Activated naive CD4-positive, alpha-beta T cell treated with anti-CD3 and anti-CD28 coated beads, Interleukin-2, amount 50 U/mL, for 72 hours (primary cell): ENCODE results near the gene CAMTA1. TPM values are rescaled to one million over a fixed set of nuclear protein-coding genes. Genes with fewer than 3 reads are reported as not detected.
A peak's percentile ranks its signal among the peaks of the same experiment; 100 is the strongest.

Experiments
- ATAC-seq, 2 donors: fragments of 150-1000 bp; cut with Tn5 transposase; 2 replicates each; pipeline ENCODE4 v1.10.0; 2021; ENCODE audit warnings: mild to moderate bottlenecking in 2 of 2, moderate library complexity in 2 of 2
- DNase-seq, 2 donors: peaks; one replicate each; pipeline ENCODE4 v3.0.0; 2021 to 2022; ENCODE audit warnings: low spot score in 2 of 2
- H3K27ac Mint-ChIP-seq, 2 donors: one replicate each; pipeline ENCODE4 v1.8.0; 2022; ENCODE audit warnings: mild to moderate bottlenecking in 2 of 2, mixed read lengths in 2 of 2
- H3K36me3 Mint-ChIP-seq, 2 donors: one replicate each; pipeline ENCODE4 v1.8.0; 2022; ENCODE audit warnings: mixed read lengths in 2 of 2
- H3K9me3 Mint-ChIP-seq, 2 donors: one replicate each; pipeline ENCODE4 v1.8.0; 2022; ENCODE audit warnings: mixed read lengths in 2 of 2
- total RNA-seq, 2 donors: library from RNA; stranded (reverse); gene quantifications; one replicate each; pipeline ENCODE4 v1.2.3, GENCODE V29; 2022

The CAMTA1 gene
- total RNA-seq, 2 donors from 2014 or later: 50.4 to 76.4 TPM

DNA sequence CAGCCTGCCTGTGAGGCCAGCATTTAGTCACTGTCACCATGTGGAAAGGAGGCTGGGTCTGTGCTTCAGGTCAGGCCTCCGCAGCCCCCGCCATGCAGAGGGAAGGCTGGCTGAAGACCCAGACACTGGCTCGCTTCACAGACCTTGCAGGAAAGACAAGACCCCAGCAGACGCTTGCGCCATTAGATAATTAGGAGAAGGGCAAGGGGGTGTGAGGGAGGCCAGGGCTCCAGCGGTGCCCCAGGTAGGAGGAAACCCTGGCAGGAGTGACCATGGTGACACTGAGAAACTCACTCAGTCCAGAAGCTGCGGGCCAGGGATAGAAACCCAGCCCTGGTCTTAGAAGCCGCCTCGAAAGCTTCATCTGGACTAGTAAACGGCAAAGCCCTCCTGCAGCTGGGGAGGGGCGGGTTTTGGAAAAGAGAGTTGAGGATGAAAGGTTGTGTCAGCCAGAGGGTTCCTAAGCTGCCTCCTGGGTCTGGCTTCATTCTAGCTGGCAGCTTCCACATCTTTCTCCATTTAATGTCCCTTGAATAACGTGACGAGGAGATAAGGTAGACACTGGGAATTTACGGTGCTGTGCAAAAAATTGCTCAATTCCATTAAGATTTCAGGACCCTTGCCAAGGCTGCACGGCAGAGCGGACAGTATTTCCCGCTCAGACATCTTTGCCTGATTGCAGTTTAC is 691.8 kb downstream of the CAMTA1 start:
- DNase-seq (no peak), ATAC-seq (no peak)
- Mint-ChIP-seq H3K27ac (no peak overlapping the region), H3K9me3 (no peaks in the 10 kb centered on the region), H3K36me3 (no peaks in the 10 kb centered on the region)

DNA sequence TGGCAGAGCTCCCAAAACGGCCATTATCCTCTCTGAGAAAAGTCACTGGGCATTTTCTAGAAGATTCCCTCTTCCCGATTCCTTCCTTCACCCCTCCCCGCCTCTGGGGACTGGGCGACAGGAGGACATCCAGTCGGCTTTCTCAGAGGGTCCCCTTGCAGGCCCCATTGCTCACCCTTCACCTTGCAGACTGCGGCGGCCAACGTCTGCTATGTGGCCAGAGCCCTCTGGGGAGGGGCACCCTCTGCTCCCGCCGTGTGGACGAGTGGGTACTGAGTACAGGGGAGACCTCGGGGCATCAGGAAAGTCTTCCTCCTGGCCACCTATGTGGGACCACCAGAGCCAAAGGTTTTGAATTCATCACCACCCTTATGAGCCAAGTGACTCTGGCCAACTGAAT is 692.3 kb downstream of the CAMTA1 start:
- ATAC-seq: no peak

DNA sequence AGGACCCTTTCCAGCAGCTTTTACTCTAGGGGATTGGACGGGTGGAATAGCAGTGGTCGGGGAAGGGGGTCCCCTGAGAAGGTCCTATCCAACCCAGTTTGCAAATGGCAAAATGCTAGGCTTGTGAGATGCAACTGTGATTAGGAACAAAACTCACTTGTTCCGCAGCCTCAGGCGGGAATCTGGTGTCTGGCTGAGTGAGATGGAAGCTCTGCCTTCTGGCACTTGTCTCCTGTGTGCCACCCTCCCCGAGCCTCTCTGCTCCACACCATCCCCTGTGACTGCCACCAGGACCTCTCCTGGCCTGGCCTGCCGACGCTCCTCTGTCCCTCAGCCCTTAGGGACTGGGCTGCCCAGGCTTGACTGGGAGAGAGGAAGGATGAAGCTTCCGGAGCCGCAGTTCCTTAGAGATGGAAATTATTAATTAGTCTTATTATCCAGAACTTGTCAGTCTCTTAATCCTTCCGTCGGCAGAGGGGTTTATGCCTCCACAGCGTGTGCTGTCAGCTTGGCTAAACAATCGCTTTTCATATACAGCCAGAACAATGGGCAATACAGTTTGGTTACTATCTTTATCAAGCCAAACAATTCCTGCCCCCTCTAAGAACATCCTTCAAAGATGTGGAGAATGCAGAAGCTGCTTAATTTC is 693.0 kb downstream of the CAMTA1 start:
- Mint-ChIP-seq H3K27ac (no peak overlapping the region), H3K36me3 (no peaks in the 10 kb centered on the region), H3K9me3 (no peaks in the 10 kb centered on the region)
- no peak for DNase-seq
- no peak for ATAC-seq

More for the DNA sequence above, 692.3 kb downstream of the CAMTA1 start:
- Mint-ChIP-seq H3K27ac (no peak overlapping the region), H3K9me3 (no peaks in the 10 kb centered on the region), H3K36me3 (no peaks in the 10 kb centered on the region)
- no peak for DNase-seq

GRCh38 chr1:7478809-7479499 is 693.7 kb downstream of the CAMTA1 start:
- ATAC-seq (no peak), DNase-seq (no peak)
- H3K9me3 Mint-ChIP-seq: no peaks in the 10 kb centered on the region
- H3K36me3 Mint-ChIP-seq: no peaks in the 10 kb centered on the region
- no peak overlapping the region for H3K27ac Mint-ChIP-seq

- no peak overlapping the region for H3K27ac Mint-ChIP-seq
- ATAC-seq (no peak), DNase-seq (no peak)
- no peaks in the 10 kb centered on the region for H3K36me3 Mint-ChIP-seq
- H3K9me3 Mint-ChIP-seq: no peaks in the 10 kb centered on the region
Observed at GRCh38 chr1:7479571-7479970, 694.3 kb downstream of the CAMTA1 start.

GRCh38 chr1:7481194-7481593 is 695.9 kb downstream of the CAMTA1 start:
- Mint-ChIP-seq H3K36me3 (no peaks in the 10 kb centered on the region), H3K27ac (no peak overlapping the region), H3K9me3 (no peaks in the 10 kb centered on the region)
- ATAC-seq (no peak), DNase-seq (no peak)

- DNase-seq: no peak
- Mint-ChIP-seq H3K36me3 (no peaks in the 10 kb centered on the region), H3K27ac (no peak overlapping the region), H3K9me3 (no peaks in the 10 kb centered on the region)
- no peak for ATAC-seq
Observed at GRCh38 chr1:7482077-7482476, 696.8 kb downstream of the CAMTA1 start.

DNA sequence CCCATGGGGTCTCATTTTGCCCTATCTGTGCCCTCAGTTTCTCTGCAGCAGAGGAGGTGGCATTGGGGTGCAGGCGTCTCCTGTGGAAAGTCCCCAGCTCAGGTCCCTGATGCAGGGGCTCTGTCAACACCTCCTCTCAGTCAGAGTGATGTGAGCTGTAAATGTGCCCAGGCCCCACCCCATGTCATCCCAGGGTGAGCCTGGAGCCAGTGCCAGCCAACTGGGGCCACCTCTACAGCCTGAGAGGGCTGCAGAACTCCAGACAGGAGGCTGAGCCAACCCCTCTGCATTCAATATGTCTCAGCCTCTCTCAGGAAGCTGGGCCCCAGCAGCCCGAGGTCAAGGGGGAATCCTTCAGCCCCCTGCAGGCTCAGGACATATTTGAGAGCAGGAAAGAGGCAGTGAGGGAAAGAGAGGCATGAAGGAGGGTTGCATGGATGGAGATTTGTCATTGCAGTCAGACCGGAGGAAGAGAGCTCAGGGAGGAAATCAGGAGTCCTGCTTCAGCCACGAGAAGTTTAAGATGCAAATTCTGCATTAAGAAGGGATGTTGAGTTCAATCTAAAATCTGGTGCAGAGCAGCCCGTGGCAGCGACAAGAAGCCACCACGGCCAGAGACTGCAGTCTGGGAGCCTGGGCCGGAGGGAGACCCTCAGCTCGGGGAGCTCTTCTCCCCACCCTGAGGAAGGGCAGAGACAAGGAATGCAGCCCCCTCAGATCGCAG is 697.7 kb downstream of the CAMTA1 start:
- ATAC-seq (no peak), DNase-seq (no peak)
- Mint-ChIP-seq H3K36me3 (no peaks in the 10 kb centered on the region), H3K27ac (no peak overlapping the region), H3K9me3 (no peaks in the 10 kb centered on the region)

GRCh38 chr1:7483634-7484383 is 698.6 kb downstream of the CAMTA1 start:
- no peaks in the 10 kb centered on the region for H3K36me3 Mint-ChIP-seq
- no peaks in the 10 kb centered on the region for H3K9me3 Mint-ChIP-seq
- DNase-seq (no peak), ATAC-seq (no peak)
- H3K27ac Mint-ChIP-seq: no peak overlapping the region

- no peak for ATAC-seq
- no peak overlapping the region for H3K27ac Mint-ChIP-seq
- no peaks in the 10 kb centered on the region for H3K9me3 Mint-ChIP-seq
- H3K36me3 Mint-ChIP-seq: no peaks in the 10 kb centered on the region
- no peak for DNase-seq
Observed at GRCh38 chr1:7485086-7485780, 700.0 kb downstream of the CAMTA1 start.

GRCh38 chr1:7485826-7486225 is 700.6 kb downstream of the CAMTA1 start:
- Mint-ChIP-seq H3K27ac (no peak overlapping the region), H3K36me3 (no peaks in the 10 kb centered on the region), H3K9me3 (no peaks in the 10 kb centered on the region)
- ATAC-seq: no peak
- DNase-seq: no peak

DNA sequence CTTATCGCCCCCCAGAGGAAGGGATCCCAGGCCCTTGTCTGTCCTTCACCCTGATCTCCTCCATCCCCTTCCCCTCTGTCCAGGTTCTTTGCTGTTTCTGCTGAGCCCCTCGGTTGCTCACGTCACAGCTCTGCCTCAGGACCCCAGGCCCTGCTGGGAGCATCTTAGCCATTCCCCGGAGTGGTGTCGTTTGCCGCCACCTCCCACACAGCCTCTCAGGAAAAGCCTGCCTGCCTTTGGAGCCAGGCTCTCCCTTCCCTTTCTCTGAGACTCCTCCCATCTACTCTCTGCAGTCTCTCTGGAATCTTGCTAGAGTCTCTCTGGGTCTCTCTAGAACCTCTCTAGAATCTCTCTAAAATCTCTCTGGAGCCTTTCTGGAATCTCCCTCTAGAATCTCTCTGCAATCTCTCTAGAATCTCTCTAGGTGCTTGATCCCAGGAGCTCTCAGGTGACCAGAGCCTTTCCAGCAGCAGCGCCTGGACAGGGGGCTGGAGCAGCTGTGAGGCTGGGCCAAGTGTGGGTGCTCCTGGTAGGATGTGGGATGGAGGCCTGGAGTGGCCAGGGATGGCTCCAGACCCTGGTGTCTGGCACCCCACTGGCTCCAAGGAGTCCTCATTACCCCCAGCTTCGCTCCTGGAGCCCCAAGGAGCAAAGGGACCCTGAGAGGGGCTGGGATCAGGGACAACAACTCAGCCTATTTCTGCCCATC is 702.7 kb downstream of the CAMTA1 start:
- Mint-ChIP-seq H3K36me3 (no peaks in the 10 kb centered on the region), H3K9me3 (peaks cover 1 to 5% of the 10 kb centered on the region in 2 donors), H3K27ac (peak overlapping the region in 1 of 2 donors; percentile 50)
- ATAC-seq (no peak), DNase-seq (no peak)

DNA sequence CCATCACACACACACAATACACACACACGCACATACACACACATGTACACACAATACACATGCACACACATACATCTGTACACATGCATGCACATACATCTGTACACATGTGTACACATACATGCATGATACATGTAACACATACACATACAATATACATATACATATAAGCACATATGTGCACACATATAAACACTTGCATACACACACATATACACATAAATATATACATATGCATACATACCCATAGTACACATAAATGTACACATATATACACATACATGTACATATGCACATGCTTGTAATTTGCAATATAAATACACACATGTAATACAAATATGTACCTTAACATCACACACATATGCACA is 703.2 kb downstream of the CAMTA1 start:
- Mint-ChIP-seq H3K9me3 (peaks cover 6 to 10% of the 10 kb centered on the region in 2 donors), H3K27ac (no peak overlapping the region), H3K36me3 (no peaks in the 10 kb centered on the region)
- DNase-seq (no peak), ATAC-seq (no peak)

GRCh38 chr1:7489586-7489985 is 704.3 kb downstream of the CAMTA1 start:
- ATAC-seq (no peak), DNase-seq (no peak)
- no peaks in the 10 kb centered on the region for H3K36me3 Mint-ChIP-seq
- H3K9me3 Mint-ChIP-seq: peaks cover 6 to 11% of the 10 kb centered on the region in 2 donors
- no peak overlapping the region for H3K27ac Mint-ChIP-seq

- Mint-ChIP-seq H3K36me3 (no peaks in the 10 kb centered on the region), H3K9me3 (peaks cover 6 to 11% of the 10 kb centered on the region in 2 donors), H3K27ac (no peak overlapping the region)
- DNase-seq: no peak
- no peak for ATAC-seq
Observed at GRCh38 chr1:7490576-7490975, 705.3 kb downstream of the CAMTA1 start.
